ENCODE measurements around the gene TMEM248.

- TF ChIP-seq CTCF (IDR thresholded peaks at IDR 0.05; ENCODE audit: extremely low read depth in 1 of 2, insufficient read depth in 1 of 2, low read depth in 1 of 2, low read length in 2 of 2) (no peak), FOS (IDR thresholded peaks at IDR 0.05; ENCODE audit: borderline replicate concordance, insufficient read depth, low read length) (no peak), POLR2A (IDR thresholded peaks at IDR 0.05; ENCODE audit: low read depth, low read length) (no peak), MYC (IDR thresholded peaks at IDR 0.05; ENCODE audit: low read depth, low read length) (no peak)
Measured at GRCh38 chr7:66880053-66880452, 41.0 kb upstream of the TMEM248 start.
